SIG-M5 treated with dmso at 0.1 percent for 504 hours (cell line): Measurements from ENCODE around the gene ZNF217.
"Not testable (repeated sequence)": the region's sequence is repeated elsewhere in the genome, so short reads cannot be mapped to it uniquely, and the experiment has no call there.

Experiments used
- DNase-seq: peaks from one replicate; lab custom pipeline; 2025; ENCODE audit not compliant: unreplicated experiment; lab: John Stamatoyannopoulos, UW

ZNF217 gene

GRCh38 chr20:53593466-53594007, at the start of gene ZNF217:
ZNF217 (minus strand) TSS chr20:53593839; CDS start chr20:53582826, 11,013 bp downstream.
- DNase-seq: peak; percentile 97

GRCh38 chr20:53643031-53643832, 49.6 kb upstream of the ZNF217 start:
- peak; percentile 100 for DNase-seq

- peak; percentile 99 for DNase-seq
Measured at GRCh38 chr20:53642196-53643030, 48.8 kb upstream of the ZNF217 start.

- DNase-seq: peak; percentile 97
Measured at GRCh38 chr20:53639647-53640440, 46.2 kb upstream of the ZNF217 start.

- no peak for DNase-seq
Measured at GRCh38 chr20:53639128-53639527, 45.5 kb upstream of the ZNF217 start.

- DNase-seq: not testable (repeated sequence)
Measured at GRCh38 chr20:53637310-53637709, 43.7 kb upstream of the ZNF217 start.

GRCh38 chr20:53636540-53637097, 43.0 kb upstream of the ZNF217 start:
- DNase-seq: no peak

- DNase-seq: no peak
Measured at GRCh38 chr20:53635221-53635620, 41.6 kb upstream of the ZNF217 start.

- no peak for DNase-seq
Measured at GRCh38 chr20:53631909-53632662, 38.4 kb upstream of the ZNF217 start.

GRCh38 chr20:53629436-53629835, 35.8 kb upstream of the ZNF217 start:
- DNase-seq: no peak

GRCh38 chr20:53628758-53629157, 35.1 kb upstream of the ZNF217 start:
- DNase-seq: not testable (repeated sequence)

- no peak for DNase-seq
Measured at GRCh38 chr20:53628076-53628475, 34.4 kb upstream of the ZNF217 start.

GRCh38 chr20:53627001-53627400, 33.4 kb upstream of the ZNF217 start:
- DNase-seq: not testable (repeated sequence)

GRCh38 chr20:53626584-53626983, 32.9 kb upstream of the ZNF217 start:
- no peak for DNase-seq

- no peak for DNase-seq
Measured at GRCh38 chr20:53625311-53626129, 31.9 kb upstream of the ZNF217 start.

GRCh38 chr20:53624927-53625250, 31.2 kb upstream of the ZNF217 start:
- not testable (repeated sequence) for DNase-seq

GRCh38 chr20:53623454-53624211, 30.0 kb upstream of the ZNF217 start:
- DNase-seq: peak; percentile 98

- no peak for DNase-seq
Measured at GRCh38 chr20:53623134-53623453, 29.5 kb upstream of the ZNF217 start.
